RCC 7860 (cell line): ENCODE data around the gene PRIM2.
"Not testable (repeated sequence)": the region's sequence is repeated elsewhere in the genome, so short reads cannot be mapped to it uniquely, and the experiment has no call there.

ENCODE experiments used
- DNase-seq: peaks from one replicate; pipeline ENCODE4 v3.0.0-alpha.2; 2015; ENCODE audit warnings: low spot score
- FAIRE-seq: peaks from 2 replicates; lab custom pipeline; 2012; peaks lifted over from hg19 to GRCh38; lab: Jason Lieb, UNC

PRIM2 gene

GRCh38 chr6:57488551-57488950 lies 171.1 kb downstream of the PRIM2 start:
- not testable (repeated sequence) for DNase-seq, FAIRE-seq

DNA sequence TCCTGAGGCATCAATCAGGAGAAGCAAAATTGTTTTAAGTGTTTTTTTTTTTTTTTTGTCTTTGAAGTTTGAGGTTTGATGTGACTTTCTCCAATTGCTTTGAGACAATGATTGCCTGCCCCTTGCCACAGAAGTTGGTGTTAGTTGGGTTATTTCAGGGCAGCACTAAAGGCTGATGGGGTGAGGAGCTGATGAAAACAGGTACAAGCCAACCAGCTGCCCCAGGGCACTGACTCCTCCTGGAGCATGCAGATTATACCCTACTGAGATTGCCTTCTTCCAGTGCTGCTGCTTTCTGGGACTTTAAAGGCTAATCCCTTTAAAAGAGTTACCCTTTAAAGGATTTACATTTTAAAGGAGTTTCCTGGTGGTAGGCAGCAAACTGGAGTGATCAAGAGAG lies 172.5 kb downstream of the PRIM2 start:
- DNase-seq, FAIRE-seq: not testable (repeated sequence)

- DNase-seq, FAIRE-seq: not testable (repeated sequence)
These were observed 174.4 kb downstream of the PRIM2 start for GRCh38 chr6:57491795-57492194.

- not testable (repeated sequence) for FAIRE-seq, DNase-seq
These were observed 178.8 kb downstream of the PRIM2 start for GRCh38 chr6:57496251-57496650.

GRCh38 chr6:57500368-57501021 lies 183.1 kb downstream of the PRIM2 start:
- not testable (repeated sequence) for FAIRE-seq
- DNase-seq, result peak; percentile 31

DNA sequence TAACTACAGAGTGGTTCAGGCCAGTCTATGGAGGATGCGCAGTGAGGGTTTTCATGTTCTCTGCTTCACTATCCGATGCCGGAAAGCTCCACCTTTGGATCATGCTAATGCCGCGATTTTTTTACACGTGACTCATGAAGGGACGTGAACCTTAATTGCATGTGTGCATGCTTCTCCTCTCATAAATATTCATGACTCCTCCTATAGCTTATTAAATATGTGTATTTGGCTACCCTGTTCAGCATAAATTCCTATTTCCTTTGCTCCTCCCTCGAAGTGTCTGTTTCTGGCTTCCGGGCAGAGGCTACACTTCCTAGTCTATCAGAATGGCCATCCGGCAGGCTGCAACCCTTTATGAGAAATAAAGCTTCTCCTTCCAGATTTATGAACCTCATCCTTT lies 185.0 kb downstream of the PRIM2 start:
- FAIRE-seq, DNase-seq: not testable (repeated sequence)

DNA sequence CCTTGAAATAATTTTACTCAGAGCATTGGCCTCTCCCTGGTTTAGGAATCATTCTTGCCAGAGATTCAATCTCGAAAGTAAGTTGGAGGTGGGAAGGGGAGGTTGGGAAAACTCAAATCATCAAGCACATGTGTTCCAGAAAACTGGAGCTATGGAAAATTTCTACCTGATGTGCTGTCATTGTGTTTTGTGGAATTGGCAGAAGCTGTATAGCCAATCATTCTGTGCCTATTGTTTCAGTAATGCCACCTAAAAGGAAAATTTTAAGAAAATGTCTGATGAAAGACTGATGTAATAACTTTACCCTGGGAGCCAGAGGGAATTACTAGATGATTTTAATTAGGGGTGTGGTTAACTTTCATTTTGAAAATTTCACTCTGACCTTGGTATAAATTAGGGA lies 187.8 kb downstream of the PRIM2 start:
- DNase-seq, FAIRE-seq: not testable (repeated sequence)

DNA sequence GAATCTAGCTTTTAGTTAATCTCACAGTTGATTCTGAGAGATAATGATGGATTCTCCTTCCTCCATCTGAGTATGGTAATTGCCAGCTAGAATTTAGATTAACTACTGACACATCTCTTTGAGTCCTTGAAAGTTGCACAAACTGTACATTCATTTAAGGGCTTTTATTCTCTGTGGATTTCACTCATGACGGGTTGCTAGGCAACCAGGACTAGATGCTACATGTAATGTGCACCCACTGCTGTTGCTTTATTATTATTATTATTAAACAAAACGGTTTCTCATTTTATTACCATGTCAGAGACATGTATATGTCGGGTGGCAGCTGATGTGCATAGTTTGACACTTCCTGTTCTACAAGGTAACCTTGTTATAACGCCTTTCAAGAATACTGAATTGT lies 193.0 kb downstream of the PRIM2 start:
- FAIRE-seq, DNase-seq: not testable (repeated sequence)

- FAIRE-seq, DNase-seq: not testable (repeated sequence)
These were observed 197.7 kb downstream of the PRIM2 start for GRCh38 chr6:57515171-57515570.

GRCh38 chr6:57515845-57516244 lies 198.4 kb downstream of the PRIM2 start:
- FAIRE-seq, DNase-seq: not testable (repeated sequence)

DNA sequence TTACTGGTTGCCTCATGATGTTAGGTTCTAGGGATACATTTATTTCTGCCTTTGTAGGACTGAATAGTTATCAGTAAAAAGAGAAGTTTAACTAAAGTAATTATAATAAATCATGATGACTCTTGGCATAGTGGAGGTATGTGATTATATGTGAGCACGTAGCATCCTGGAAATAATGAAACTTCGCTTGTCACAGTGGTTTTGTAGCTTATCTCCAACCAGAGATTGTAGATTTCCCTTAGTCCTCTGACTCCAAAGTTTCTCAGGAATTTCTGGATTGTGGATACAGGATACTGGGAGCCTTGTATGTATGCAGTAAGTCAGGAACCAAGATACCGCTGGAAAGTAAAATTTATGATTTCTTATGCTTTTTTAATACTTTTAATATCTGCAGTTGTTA lies 199.3 kb downstream of the PRIM2 start:
- FAIRE-seq, DNase-seq: not testable (repeated sequence)

DNA sequence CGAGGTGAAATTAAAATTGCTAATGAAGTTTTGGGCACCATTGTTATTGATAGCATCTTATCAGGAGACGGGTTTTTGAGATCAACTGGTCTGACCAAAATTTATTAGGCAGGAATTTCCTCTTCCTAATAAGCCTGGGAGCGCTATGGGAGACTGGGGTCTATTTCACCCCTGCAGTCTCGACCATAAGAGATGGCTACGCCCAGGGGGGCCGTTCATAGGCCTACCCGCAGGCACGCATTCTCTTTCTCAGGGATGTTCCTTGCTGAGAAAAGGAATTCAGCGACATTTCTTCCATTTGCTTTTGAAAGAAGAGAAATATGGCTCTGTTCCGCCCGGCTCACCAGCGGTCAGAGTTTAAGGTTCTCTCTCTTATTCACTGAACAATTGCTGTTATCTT lies 201.8 kb downstream of the PRIM2 start:
- not testable (repeated sequence) for FAIRE-seq, DNase-seq

- not testable (repeated sequence) for DNase-seq, FAIRE-seq
These were observed 203.7 kb downstream of the PRIM2 start for GRCh38 chr6:57521085-57521484.

GRCh38 chr6:57523221-57523620 lies 205.8 kb downstream of the PRIM2 start:
- FAIRE-seq, DNase-seq: not testable (repeated sequence)

GRCh38 chr6:57529755-57530154 lies 212.3 kb downstream of the PRIM2 start:
- not testable (repeated sequence) for DNase-seq, FAIRE-seq

DNA sequence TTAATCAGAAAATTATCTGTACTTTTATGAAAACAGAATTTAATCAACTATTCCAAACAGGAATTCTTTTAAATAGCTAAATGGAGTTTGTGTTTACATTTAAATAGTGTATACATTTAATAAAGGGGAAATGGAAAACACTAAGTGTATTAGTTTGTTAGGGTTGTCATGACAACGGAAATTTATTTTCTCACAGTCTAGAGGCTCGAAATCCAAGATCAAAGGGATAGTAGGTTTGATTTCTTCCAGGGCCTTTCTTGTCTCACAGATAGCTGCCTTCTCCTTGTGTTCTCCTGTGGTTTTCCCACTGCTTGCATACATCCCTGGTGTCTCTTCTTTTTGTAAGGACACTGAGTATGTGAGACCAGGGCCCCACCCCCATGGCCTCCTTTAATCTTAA lies 215.2 kb downstream of the PRIM2 start:
- not testable (repeated sequence) for FAIRE-seq, DNase-seq

DNA sequence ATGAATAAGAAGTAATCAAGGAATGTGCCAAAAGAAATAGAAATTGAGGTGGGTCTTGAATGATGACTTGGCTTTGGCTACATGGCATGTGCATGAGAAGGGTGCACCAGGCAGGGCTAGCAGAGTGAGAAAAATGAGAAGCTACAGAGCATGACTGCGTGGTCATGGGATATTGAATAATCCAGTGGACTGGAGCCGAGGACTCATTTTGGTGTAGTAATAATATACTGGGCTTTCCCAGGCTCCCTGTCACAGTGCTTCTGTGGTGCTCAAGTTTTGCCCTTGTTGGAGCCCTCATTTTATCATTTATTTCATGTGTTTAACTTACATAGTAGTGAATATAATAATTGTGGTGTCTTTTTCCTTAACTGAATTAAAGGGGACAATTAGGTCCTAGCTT lies 217.7 kb downstream of the PRIM2 start:
- FAIRE-seq, DNase-seq: not testable (repeated sequence)

DNA sequence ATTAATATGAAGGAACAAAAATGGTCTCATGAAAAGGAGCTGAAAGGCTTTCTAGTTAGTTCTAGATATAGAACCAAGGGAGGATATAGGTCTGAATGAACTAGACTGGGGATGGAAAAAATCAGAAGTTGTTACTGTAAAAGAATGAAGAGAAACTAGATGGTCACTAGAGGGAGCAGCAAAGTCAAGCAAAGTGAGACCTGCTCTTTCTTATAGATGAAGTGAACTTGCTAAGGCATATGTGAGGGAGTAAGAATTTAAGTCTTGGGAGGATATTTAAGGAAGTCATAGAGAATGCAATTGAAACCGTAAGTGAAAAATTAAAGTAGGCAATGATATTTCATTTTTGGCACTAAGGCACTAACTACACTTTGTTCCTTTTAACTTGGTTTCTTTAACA lies 218.6 kb downstream of the PRIM2 start:
- not testable (repeated sequence) for DNase-seq, FAIRE-seq

DNA sequence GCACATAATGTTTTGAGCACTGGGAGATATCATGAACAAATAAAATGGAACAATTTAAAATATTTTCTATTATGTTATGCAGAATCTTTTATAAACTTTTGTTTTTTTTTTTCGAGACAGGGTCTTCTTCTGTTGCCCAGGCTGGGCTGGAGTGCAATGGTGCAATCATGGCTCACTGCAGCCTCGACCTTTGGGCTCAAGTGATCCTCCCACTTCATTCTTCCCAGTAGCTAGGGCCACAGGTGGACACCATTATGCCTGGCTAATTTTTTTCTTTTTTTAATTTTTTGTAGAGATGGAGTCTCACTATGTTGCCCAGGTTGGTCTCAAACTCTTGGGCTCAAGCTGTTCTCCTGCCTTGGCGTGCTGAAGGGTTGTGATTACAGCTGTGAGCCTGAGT lies 220.5 kb downstream of the PRIM2 start:
- FAIRE-seq, DNase-seq: not testable (repeated sequence)

GRCh38 chr6:57551961-57552360 lies 234.5 kb downstream of the PRIM2 start:
- not testable (repeated sequence) for DNase-seq, FAIRE-seq

GRCh38 chr6:57557855-57558254 lies 240.4 kb downstream of the PRIM2 start:
- not testable (repeated sequence) for FAIRE-seq, DNase-seq

DNA sequence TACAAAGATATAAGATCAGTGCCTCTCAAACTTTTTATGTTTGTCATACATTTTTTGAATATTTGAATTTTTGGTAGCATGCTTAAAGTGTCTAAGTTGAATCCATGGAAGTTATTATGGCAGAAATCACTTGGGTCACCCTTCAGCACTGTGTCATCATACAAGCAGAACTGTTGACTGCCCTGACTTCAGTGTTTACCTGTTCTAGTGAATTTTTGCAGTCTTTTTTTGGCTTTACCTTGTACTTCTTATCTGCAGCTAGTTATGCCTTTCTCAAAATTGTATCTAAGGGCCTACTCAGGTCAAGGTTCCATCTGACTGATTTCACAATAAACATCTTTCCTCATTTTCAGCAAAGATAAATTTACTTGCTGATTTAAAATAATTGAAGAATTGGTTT lies 241.7 kb downstream of the PRIM2 start:
- DNase-seq, FAIRE-seq: not testable (repeated sequence)
